COR-L47 (cell line): Measurements from ENCODE around the gene RB1.

Source experiments
- DNase-seq: peaks from one replicate; lab custom pipeline; 2025; lab: John Stamatoyannopoulos, UW

RB1 gene

GRCh38 chr13:48494874-48495273, 191.3 kb downstream of the RB1 start:
- no peak for DNase-seq

- DNase-seq = no peak
Observed at GRCh38 chr13:48496271-48497161, 193.0 kb downstream of the RB1 start.

GRCh38 chr13:48497669-48498068, 194.1 kb downstream of the RB1 start:
- no peak for DNase-seq

- no peak for DNase-seq
Observed at GRCh38 chr13:48500652-48501197, 197.2 kb downstream of the RB1 start.

- DNase-seq = no peak
Observed at GRCh38 chr13:48501705-48502104, 198.2 kb downstream of the RB1 start.

GRCh38 chr13:48502601-48503319, 199.2 kb downstream of the RB1 start:
- DNase-seq = no peak

- DNase-seq = no peak
Observed at GRCh38 chr13:48504606-48505005, 201.1 kb downstream of the RB1 start.

GRCh38 chr13:48505012-48505411, 201.5 kb downstream of the RB1 start:
- DNase-seq = no peak

GRCh38 chr13:48505597-48506091, 202.1 kb downstream of the RB1 start:
- no peak for DNase-seq

- DNase-seq = no peak
Observed at GRCh38 chr13:48506092-48506701, 202.6 kb downstream of the RB1 start.

GRCh38 chr13:48507021-48507420, 203.5 kb downstream of the RB1 start:
- no peak for DNase-seq

- no peak for DNase-seq
Observed at GRCh38 chr13:48508011-48508410, 204.5 kb downstream of the RB1 start.

GRCh38 chr13:48510698-48511097, 207.1 kb downstream of the RB1 start:
- no peak for DNase-seq

- DNase-seq = no peak
Observed at GRCh38 chr13:48511621-48512230, 208.2 kb downstream of the RB1 start.

GRCh38 chr13:48514793-48515192, 211.2 kb downstream of the RB1 start:
- DNase-seq = no peak

- DNase-seq = no peak
Observed at GRCh38 chr13:48515732-48516131, 212.2 kb downstream of the RB1 start.

- DNase-seq = no peak
Observed at GRCh38 chr13:48518083-48518482, 214.5 kb downstream of the RB1 start.

GRCh38 chr13:48526286-48526685, 222.7 kb downstream of the RB1 start:
- DNase-seq = no peak

- no peak for DNase-seq
Observed at GRCh38 chr13:48527955-48528354, 224.4 kb downstream of the RB1 start.

GRCh38 chr13:48528720-48529119, 225.2 kb downstream of the RB1 start:
- no peak for DNase-seq

- DNase-seq = no peak
Observed at GRCh38 chr13:48530833-48531232, 227.3 kb downstream of the RB1 start.
